ENCODE measurements around the gene B3GNT5.

Gene B3GNT5

GRCh38 chr3:183291497-183292031, 38.5 kb downstream of the B3GNT5 start:
- no peak for DNase-seq (ENCODE audit: low read depth)

GRCh38 chr3:183293966-183294365, 40.9 kb downstream of the B3GNT5 start:
- no peak for DNase-seq (ENCODE audit: low read depth)

GRCh38 chr3:183295211-183295610, 42.2 kb downstream of the B3GNT5 start:
- peak; percentile 92 for DNase-seq (ENCODE audit: low read depth)

GRCh38 chr3:183296944-183297343, 43.9 kb downstream of the B3GNT5 start:
- DNase-seq (ENCODE audit: low read depth), result no peak

- peak; percentile 94 for DNase-seq (ENCODE audit: low read depth)
These were observed 45.7 kb downstream of the B3GNT5 start for GRCh38 chr3:183298701-183299153.

GRCh38 chr3:183299976-183300375, 46.9 kb downstream of the B3GNT5 start:
- DNase-seq (ENCODE audit: low read depth), result no peak

- peak; percentile 43 for DNase-seq (ENCODE audit: low read depth)
These were observed 48.0 kb downstream of the B3GNT5 start for GRCh38 chr3:183300996-183301562.

GRCh38 chr3:183301937-183302580, 49.0 kb downstream of the B3GNT5 start:
- DNase-seq (ENCODE audit: low read depth), result peak; percentile 22

- DNase-seq (ENCODE audit: low read depth), result no peak
These were observed 50.6 kb downstream of the B3GNT5 start for GRCh38 chr3:183303690-183304089.

- DNase-seq (ENCODE audit: low read depth), result peak; percentile 67
These were observed 54.0 kb downstream of the B3GNT5 start for GRCh38 chr3:183306798-183307671.

- no peak for DNase-seq (ENCODE audit: low read depth)
These were observed 54.7 kb downstream of the B3GNT5 start for GRCh38 chr3:183307749-183308148.

GRCh38 chr3:183308751-183309150, 55.7 kb downstream of the B3GNT5 start:
- DNase-seq (ENCODE audit: low read depth), result no peak

GRCh38 chr3:183309276-183309675, 56.2 kb downstream of the B3GNT5 start:
- no peak for DNase-seq (ENCODE audit: low read depth)

- no peak for DNase-seq (ENCODE audit: low read depth)
These were observed 57.9 kb downstream of the B3GNT5 start for GRCh38 chr3:183310936-183311335.

GRCh38 chr3:183312433-183312832, 59.4 kb downstream of the B3GNT5 start:
- no peak for DNase-seq (ENCODE audit: low read depth)

- DNase-seq (ENCODE audit: low read depth), result no peak
These were observed 60.3 kb downstream of the B3GNT5 start for GRCh38 chr3:183313351-183313750.

GRCh38 chr3:183313764-183314163, 60.7 kb downstream of the B3GNT5 start:
- no peak for DNase-seq (ENCODE audit: low read depth)

GRCh38 chr3:183315739-183316138, 62.7 kb downstream of the B3GNT5 start:
- DNase-seq (ENCODE audit: low read depth), result no peak

GRCh38 chr3:183317271-183317670, 64.2 kb downstream of the B3GNT5 start:
- no peak for DNase-seq (ENCODE audit: low read depth)

GRCh38 chr3:183317886-183318865, 65.1 kb downstream of the B3GNT5 start:
- DNase-seq (ENCODE audit: low read depth), result peak; percentile 43

GRCh38 chr3:183318877-183319276, 65.8 kb downstream of the B3GNT5 start:
- DNase-seq (ENCODE audit: low read depth), result peak; percentile 66

Measured in amniotic epithelial cell (primary cell).